Tibial artery (tissue), 4 donors: ENCODE measurements around the gene RALGPS2.

Source experiments
- DNase-seq, 2 donors: peaks; one replicate each; pipeline ENCODE4 v3.0.0-alpha.2; 2019
- H3K27ac ChIP-seq, 2 donors: fragments of 200-600 bp; sonication (generic) in 1 of 2; 1 replicate in 1 of 2; 2 replicates in 1 of 2; pipeline ENCODE4 v1.5.1; 2018 to 2019; ENCODE audit warnings: mild to moderate bottlenecking in 1 of 2
- H3K27me3 ChIP-seq, 2 donors: fragments of 200-600 bp; sonication (generic) in 1 of 2; one replicate each; pipeline versions ENCODE4 v1.5.1 to v1.6.0; 2016 to 2019
- H3K36me3 ChIP-seq, 3 donors: fragments of 200-600 bp; sonication (generic) in 2 of 3; one replicate each; pipeline ENCODE4 v1.5.1; 2016 to 2019; ENCODE audit warnings: mild to moderate bottlenecking in 2 of 3
- H3K4me1 ChIP-seq, 4 donors: fragments of 200-600 bp; sonication (generic) in 2 of 4; 1 replicate in 3 of 4; 2 replicates in 1 of 4; pipeline ENCODE4 v1.5.1; 2016 to 2019
- H3K4me3 ChIP-seq, 2 donors: fragments of 200-600 bp; sonication (generic) in 1 of 2; 1 replicate in 1 of 2; 2 replicates in 1 of 2; pipeline ENCODE4 v1.5.1; 2018 to 2019; ENCODE audit warnings: mild to moderate bottlenecking in 2 of 2
- H3K9me3 ChIP-seq, 3 donors: fragments of 200-600 bp; sonication (generic) in 1 of 3; one replicate each; pipeline ENCODE4 v1.5.1; 2016 to 2019
- CTCF ChIP-seq, 2 experiments: fragments of 200-600 bp in 1 of 2; fragments of 450-650 bp in 1 of 2; IDR thresholded peaks; one replicate each; pipeline ENCODE4 v1.5.1; 2017 to 2019; ENCODE audit warnings: antibody characterized with exemption in 2 of 2, mild to moderate bottlenecking in 1 of 2, moderate library complexity in 1 of 2
- intact Hi-C: fragments of 100-400 bp; cut with DNase I; formaldehyde crosslinking; loops from one replicate; pipeline ENCODE4 v1.15.0; 2023; ENCODE audit warnings: low total_unique reads

The RALGPS2 gene

GRCh38 chr1:178898401-178898800, 173.4 kb downstream of the RALGPS2 start:
- H3K9me3 ChIP-seq: no peaks in the 10 kb centered on the region
- intact Hi-C loops: no loop called here
- no peak for DNase-seq

GRCh38 chr1:178899402-178899801, 174.4 kb downstream of the RALGPS2 start:
- no peak for DNase-seq
- no peak overlapping the region for H3K27ac ChIP-seq

More at GRCh38 chr1:178898401-178898800, 173.4 kb downstream of the RALGPS2 start:
- TF ChIP-seq CTCF (IDR thresholded peaks at IDR 0.05): no peak
- H3K4me3 ChIP-seq: no peak overlapping the region
- H3K36me3 ChIP-seq: no peaks in the 10 kb centered on the region
- H3K27me3 ChIP-seq: no peaks in the 10 kb centered on the region
- H3K27ac ChIP-seq: no peak overlapping the region
- no peaks in the 10 kb centered on the region for H3K4me1 ChIP-seq

GRCh38 chr1:178901482-178902125, 176.6 kb downstream of the RALGPS2 start:
- no peak for TF ChIP-seq CTCF (IDR thresholded peaks at IDR 0.05)
- Histone ChIP-seq H3K27ac (no peak overlapping the region), H3K36me3 (no peaks in the 10 kb centered on the region), H3K4me3 (no peak overlapping the region), H3K9me3 (no peaks in the 10 kb centered on the region), H3K27me3 (no peaks in the 10 kb centered on the region), H3K4me1 (no peaks in the 10 kb centered on the region)
- no peak for DNase-seq
- intact Hi-C loops: no loop called here

More at GRCh38 chr1:178899402-178899801, 174.4 kb downstream of the RALGPS2 start:
- Histone ChIP-seq H3K4me1 (no peaks in the 10 kb centered on the region), H3K27me3 (no peaks in the 10 kb centered on the region), H3K9me3 (no peaks in the 10 kb centered on the region), H3K4me3 (no peak overlapping the region), H3K36me3 (no peaks in the 10 kb centered on the region)
- no peak for TF ChIP-seq CTCF (IDR thresholded peaks at IDR 0.05)
- intact Hi-C loops: no loop called here

GRCh38 chr1:178908358-178908757, 183.3 kb downstream of the RALGPS2 start:
- H3K27ac ChIP-seq: no peak overlapping the region
- no peaks in the 10 kb centered on the region for H3K9me3 ChIP-seq
- H3K36me3 ChIP-seq: no peaks in the 10 kb centered on the region
- TF ChIP-seq CTCF (IDR thresholded peaks at IDR 0.05): no peak
- no peak overlapping the region for H3K4me3 ChIP-seq
- peaks cover 0 to 11% (median 1%) of the 10 kb centered on the region in 4 donors for H3K4me1 ChIP-seq
- no peaks in the 10 kb centered on the region for H3K27me3 ChIP-seq
- intact Hi-C loops: no loop called here
- no peak for DNase-seq

GRCh38 chr1:178910023-178910422, 185.0 kb downstream of the RALGPS2 start:
- Histone ChIP-seq H3K27ac (no peak overlapping the region), H3K9me3 (no peaks in the 10 kb centered on the region), H3K4me1 (peaks cover 0 to 11% (median 1%) of the 10 kb centered on the region in 4 donors), H3K4me3 (no peak overlapping the region), H3K36me3 (no peaks in the 10 kb centered on the region), H3K27me3 (no peaks in the 10 kb centered on the region)
- intact Hi-C loops: no loop called here
- no peak for DNase-seq
- TF ChIP-seq CTCF (IDR thresholded peaks at IDR 0.05): no peak
